H1 (cell line): Measurements from ENCODE around the gene TRDN.

Experiments
- ASH2L ChIP-seq: fragments of 200-600, 300-600 bp; sonication (generic); IDR thresholded peaks from one replicate; pipeline ENCODE4 v1.7.1; 2017; ENCODE audit warnings: low read length
- CEBPB ChIP-seq: IDR thresholded peaks from 2 replicates; pipeline ENCODE4 v1.6.1; 2012; ENCODE audit warnings: low read depth, low read length
- CHD2 ChIP-seq: IDR thresholded peaks from 2 replicates; pipeline ENCODE4 v1.6.1; 2012; ENCODE audit warnings: low read length, improper control_type of control experiment
- GABPA ChIP-seq: IDR thresholded peaks from 2 replicates; pipeline ENCODE4 v1.6.1; 2011; ENCODE audit warnings: mild to moderate bottlenecking, low read length, moderate library complexity, borderline replicate concordance; ENCODE audit not compliant: insufficient read depth
- MAFK ChIP-seq: IDR thresholded peaks from 2 replicates; pipeline ENCODE4 v1.6.1; 2012; ENCODE audit warnings: low read depth, mild to moderate bottlenecking, improper control_type of control experiment, low read length
- POLR2A ChIP-seq, 2 experiments: IDR thresholded peaks; 1 replicate in 1 of 2; 2 replicates in 1 of 2; pipeline ENCODE4 v1.6.1; 2011; ENCODE audit warnings: low read depth in 2 of 2, low read length in 2 of 2, mild to moderate bottlenecking in 2 of 2; ENCODE audit errors: control extremely low read depth in 1 of 2
- POLR2AphosphoS5 ChIP-seq: IDR thresholded peaks from 2 replicates; pipeline ENCODE4 v1.6.1; 2011; ENCODE audit warnings: low read depth, low read length
- TF ChIP-seq, protein P1 (sequence below), 3 experiments: IDR thresholded peaks; 1 replicate in 2 of 3; 2 replicates in 1 of 3; pipeline versions ENCODE4 v1.5.1 to v1.6.1; 2011; ENCODE audit warnings: low read length in 3 of 3, mild to moderate bottlenecking in 3 of 3, inconsistent platforms in 2 of 3, low read depth in 1 of 3, moderate library complexity in 1 of 3; ENCODE audit not compliant: insufficient read depth in 1 of 3; ENCODE audit errors: control extremely low read depth in 1 of 3

DNA sequence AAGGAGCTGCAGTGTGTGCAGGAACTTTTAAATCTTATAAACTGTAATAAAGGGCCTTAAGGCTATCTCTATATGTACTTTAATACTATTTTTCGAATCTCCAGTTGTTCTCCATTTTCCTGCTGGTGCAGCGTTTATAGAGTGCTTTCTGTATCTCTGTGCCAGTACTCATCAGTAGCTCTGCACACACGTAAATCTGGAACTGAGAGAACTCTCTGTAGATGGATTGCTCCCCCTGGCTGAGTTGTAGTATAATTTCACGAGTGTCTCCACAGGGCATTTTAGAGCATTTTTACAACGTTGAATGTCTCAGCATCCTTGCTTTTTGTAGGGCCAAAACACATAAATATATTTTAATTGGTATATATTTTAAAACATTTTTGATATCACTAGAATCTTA lies 256.5 kb downstream of the TRDN start:
- TF ChIP-seq ASH2L = no peak
- TF ChIP-seq CHD2 = no peak
- no peak for TF ChIP-seq POLR2A (IDR thresholded peaks at IDR 0.05; ENCODE audit: control extremely low read depth in 1 of 2, low read depth in 2 of 2, low read length in 2 of 2)
- no peak for TF ChIP-seq GABPA
- no peak for TF ChIP-seq POLR2AphosphoS5
- TF ChIP-seq, protein P1, sequence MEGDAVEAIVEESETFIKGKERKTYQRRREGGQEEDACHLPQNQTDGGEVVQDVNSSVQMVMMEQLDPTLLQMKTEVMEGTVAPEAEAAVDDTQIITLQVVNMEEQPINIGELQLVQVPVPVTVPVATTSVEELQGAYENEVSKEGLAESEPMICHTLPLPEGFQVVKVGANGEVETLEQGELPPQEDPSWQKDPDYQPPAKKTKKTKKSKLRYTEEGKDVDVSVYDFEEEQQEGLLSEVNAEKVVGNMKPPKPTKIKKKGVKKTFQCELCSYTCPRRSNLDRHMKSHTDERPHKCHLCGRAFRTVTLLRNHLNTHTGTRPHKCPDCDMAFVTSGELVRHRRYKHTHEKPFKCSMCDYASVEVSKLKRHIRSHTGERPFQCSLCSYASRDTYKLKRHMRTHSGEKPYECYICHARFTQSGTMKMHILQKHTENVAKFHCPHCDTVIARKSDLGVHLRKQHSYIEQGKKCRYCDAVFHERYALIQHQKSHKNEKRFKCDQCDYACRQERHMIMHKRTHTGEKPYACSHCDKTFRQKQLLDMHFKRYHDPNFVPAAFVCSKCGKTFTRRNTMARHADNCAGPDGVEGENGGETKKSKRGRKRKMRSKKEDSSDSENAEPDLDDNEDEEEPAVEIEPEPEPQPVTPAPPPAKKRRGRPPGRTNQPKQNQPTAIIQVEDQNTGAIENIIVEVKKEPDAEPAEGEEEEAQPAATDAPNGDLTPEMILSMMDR (IDR thresholded peaks at IDR 0.05; ENCODE audit: control extremely low read depth in 1 of 3, insufficient read depth in 1 of 3, low read depth in 1 of 3, low read length in 3 of 3) = peak in 2 of 3 experiments; percentile 42 to 45; a peak in 3 of 4 replicates
- no peak for TF ChIP-seq MAFK
- no peak for TF ChIP-seq CEBPB
